ENCODE measurements around the gene ASIC3.

ASIC3 gene

GRCh38 chr7:151085329-151085690 is 37.0 kb downstream of the ASIC3 start:
- in situ Hi-C loops (cut with MboI; ENCODE audit: low sequenced_read_pairs): no loop called here

DNA sequence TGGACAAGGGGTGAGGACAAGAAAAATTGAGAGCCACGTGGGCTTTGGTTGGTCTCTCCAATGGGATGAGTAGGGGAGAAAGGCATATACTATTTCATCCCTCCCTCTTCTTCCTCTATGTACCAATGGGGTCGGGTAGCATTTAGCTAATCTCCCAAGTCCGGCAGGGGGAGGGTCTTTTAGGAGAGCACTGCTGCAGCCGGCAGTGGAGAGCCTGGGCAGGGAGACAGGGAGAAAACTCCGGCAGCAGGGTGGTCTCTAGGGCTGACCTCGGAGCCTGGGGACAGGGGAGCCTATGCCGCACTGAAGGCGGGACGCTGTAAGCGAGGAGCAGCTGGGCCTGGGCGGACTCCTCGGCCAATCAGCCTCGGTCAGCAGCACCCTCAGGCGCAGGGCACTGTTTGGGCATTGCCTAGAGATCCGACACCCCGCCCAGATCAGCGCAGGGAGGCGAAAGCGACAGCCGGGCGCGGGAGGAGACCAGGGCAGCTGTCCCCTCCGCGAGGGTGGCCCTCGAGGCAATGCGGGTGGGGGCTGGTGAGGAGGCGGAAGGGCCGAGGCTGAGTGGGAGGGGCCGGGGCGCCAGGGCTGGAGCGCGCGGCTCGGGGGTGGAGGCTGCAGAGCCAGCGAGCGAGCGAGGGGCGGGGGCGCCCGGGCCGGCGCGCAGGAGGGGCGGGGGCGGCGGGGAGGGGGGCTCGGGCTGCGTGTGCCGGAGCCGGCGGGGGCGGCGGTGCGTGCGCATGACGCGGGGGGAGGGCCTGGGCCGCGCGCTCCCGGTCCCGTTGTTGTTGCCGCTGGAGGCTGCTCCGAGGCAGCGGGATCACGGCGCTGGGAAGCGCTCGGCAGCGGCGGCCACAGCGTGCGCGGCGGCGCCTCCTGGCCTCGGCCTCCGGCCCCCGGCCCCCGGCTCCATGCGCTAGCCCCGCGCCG is 37.6 kb downstream of the ASIC3 start, which contains the start of gene AGAP3:
Gene AGAP3 (plus strand): TSS at position 785 of the 930 bp plus-strand sequence. CDS start 267 bp downstream, outside the sequence.
- in situ Hi-C loops (cut with MboI; ENCODE audit: low sequenced_read_pairs): no loop called here

- in situ Hi-C loops (cut with MboI; ENCODE audit: low sequenced_read_pairs): no loop called here
These were observed 38.5 kb downstream of the ASIC3 start for GRCh38 chr7:151086802-151087244.

DNA sequence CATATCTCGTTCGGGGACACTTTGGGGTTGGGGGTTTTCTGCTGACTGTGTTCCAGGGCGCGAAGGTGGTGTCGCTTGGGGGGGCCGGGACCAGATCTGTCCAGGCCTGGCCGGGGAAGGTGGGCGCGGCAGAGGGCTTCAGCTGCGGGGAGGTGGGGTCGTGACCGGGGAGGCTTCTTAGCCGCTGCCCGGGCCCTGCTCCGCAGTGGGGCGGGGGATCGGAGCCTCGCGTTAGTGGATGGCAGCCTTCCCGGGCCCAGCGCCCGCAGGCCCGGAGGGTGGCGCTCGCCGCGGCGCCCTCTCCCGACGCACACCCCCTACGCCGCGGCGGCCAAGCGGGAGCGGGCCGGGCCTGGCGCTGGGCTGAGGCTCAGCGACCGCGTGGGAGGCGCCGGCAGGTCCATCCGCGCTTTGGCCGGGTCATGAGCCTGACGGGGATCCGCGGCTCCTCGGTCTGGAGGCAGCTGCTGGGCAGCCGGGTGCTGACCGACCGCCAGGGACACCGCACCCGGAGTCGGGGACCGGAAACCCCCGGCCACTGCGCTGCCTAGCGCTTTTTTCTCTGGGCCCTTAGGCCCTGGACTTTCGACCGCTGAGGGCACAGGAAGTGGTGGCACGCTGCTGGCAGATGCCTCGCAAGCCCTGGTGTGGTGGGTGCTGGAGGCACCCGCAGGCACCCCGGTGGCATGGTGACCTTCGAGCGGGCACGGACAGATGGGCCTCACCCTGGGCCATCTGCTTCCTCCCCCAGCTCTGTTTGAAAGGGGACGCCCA is 39.1 kb downstream of the ASIC3 start:
- in situ Hi-C loops (cut with MboI; ENCODE audit: low sequenced_read_pairs): no loop called here

GRCh38 chr7:151088019-151088855 is 39.9 kb downstream of the ASIC3 start:
- in situ Hi-C loops (cut with MboI; ENCODE audit: low sequenced_read_pairs): no loop called here

DNA sequence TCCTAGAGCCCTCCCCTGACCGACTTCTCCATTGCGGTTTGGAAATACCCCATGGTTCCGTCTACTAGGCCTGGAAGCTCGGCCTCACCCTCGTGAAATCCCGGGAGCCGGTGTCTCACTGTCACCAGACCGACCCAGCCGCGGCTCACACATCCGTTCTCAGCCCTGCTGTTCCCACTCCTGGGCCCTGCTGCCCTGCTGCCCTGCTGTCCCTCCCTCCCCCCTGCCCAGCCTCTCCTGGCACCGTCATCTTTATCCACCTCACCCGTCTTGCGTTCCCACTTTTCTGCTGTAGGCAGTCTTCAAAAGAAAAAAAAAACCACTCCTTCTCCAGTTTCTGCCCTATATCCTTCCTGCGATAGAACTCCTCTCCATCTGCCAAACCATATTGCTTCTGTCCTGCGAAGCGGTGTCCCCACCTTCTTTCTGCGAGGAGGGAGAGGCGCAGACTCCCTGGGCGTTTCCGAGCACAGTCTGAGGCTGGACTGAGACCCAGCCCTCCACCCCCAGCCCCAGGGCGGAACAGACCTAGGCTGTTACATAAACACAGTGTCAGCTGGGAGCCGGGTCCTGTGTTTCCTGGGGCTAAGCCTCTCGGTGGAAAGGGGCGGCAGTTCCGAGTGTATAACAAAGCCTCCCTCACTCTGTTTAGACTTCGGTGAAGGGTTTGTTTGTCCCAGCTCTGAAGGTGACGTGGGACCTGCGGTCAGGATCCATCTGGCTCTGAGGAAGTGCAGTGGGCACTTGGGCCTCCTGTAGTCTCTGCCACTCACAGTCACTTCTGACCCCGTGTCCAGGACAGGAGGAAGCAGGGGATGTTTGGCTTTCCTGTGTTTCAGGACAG is 40.7 kb downstream of the ASIC3 start:
- in situ Hi-C loops (cut with MboI; ENCODE audit: low sequenced_read_pairs): no loop called here

- in situ Hi-C loops (cut with MboI; ENCODE audit: low sequenced_read_pairs): no loop called here
These were observed 41.8 kb downstream of the ASIC3 start for GRCh38 chr7:151089893-151090730.

DNA sequence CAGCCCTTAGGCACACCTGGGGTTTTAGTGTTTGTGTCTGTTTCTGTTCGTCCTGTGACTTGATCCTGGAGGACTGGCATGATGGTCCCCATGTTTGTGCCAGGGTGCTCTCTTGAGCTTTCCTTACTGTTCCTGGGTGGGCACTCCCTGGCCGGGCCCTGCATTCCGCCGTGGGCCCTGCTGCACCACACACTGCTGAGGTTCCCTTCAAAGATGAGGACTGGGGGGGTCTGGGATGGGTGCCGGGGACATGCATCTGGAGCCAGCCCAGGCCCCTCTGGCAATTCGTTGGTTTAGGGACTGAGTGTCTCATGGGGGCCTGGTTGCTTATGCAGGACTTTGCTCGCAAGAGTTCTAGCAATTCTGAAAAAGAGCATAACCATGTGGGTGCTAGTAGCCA is 42.7 kb downstream of the ASIC3 start:
- in situ Hi-C loops (cut with MboI; ENCODE audit: low sequenced_read_pairs): no loop called here

DNA sequence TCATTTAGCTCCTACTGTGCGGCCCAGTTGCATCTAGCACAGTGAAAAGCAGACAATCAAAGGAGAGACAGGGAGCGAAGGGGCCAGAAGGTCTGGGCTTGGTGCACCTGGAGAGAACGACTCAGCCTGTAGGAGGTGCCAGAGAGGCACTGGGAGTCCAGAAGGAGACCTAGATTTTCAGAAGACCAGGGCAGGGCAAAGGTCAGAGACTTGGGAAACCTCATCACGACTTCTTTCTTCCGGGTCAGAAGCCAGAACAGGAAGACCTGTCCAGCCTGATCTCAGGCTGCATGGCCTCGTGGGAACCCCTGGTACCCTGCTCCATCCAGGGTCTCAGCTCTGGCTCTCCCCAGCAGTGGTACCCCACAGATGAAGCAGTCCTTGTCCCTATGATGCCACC is 43.1 kb downstream of the ASIC3 start:
- in situ Hi-C loops (cut with MboI; ENCODE audit: low sequenced_read_pairs): no loop called here

GRCh38 chr7:151091988-151092387 is 43.7 kb downstream of the ASIC3 start:
- in situ Hi-C loops (cut with MboI; ENCODE audit: low sequenced_read_pairs): no loop called here

DNA sequence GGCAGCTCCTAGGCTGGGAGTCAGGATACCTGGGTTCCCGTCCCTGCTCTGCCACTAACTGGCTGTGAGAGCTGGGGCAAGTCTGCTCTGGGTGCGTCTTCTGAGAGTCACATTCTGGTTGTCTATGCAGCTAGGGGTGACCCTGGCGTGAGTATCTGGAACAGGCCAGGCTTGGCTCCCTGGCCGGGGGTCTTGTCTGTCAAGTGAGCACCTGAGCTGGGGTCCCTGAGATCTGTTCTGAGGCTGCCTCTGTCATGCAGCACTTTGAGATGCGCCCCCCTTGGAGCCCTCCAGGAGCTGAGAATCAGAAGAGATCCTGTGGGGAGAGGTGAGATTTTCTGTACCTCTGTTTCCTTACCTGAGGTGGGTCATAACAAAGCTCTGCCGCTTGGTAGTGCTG is 45.4 kb downstream of the ASIC3 start:
- in situ Hi-C loops (cut with MboI; ENCODE audit: low sequenced_read_pairs): no loop called here

- in situ Hi-C loops (cut with MboI; ENCODE audit: low sequenced_read_pairs): no loop called here
These were observed 46.3 kb downstream of the ASIC3 start for GRCh38 chr7:151094675-151095074.

DNA sequence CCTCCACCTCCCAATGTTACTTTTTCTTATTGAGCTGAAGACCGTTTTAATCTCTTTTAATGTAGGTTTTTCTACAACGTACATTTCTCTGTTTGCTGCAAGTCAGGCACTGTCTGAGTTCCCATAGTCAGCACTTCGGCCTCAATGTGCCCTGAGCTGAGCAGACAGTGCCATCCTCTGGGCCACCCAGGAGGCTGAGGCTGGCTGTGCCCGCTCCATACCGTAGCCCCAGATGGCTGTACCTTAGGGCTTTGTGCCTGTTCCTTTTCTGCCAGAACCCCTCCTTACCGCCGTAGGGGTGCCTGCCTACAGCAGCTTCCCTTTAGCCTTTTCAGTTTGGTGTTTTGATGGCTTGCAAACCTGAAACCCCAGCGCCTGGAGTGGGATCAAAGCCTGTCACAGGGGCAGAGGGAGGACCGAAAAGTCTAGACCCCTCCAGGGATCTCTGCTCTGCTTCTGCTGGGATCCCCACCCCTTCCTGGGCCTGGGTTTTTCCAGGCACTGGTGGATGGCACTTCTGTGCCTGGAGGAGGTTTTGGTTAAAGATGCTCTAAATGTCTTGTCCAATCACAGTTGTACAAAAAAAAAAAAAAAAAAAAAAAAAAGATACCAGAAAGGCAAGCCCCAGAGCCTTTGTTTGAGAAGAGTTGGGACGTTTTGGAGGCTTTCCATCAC is 46.9 kb downstream of the ASIC3 start:
- in situ Hi-C loops (cut with MboI; ENCODE audit: low sequenced_read_pairs): no loop called here

GRCh38 chr7:151095828-151096475 is 47.6 kb downstream of the ASIC3 start:
- in situ Hi-C loops (cut with MboI; ENCODE audit: low sequenced_read_pairs): no loop called here

GRCh38 chr7:151099486-151100211 is 51.3 kb downstream of the ASIC3 start:
- in situ Hi-C loops (cut with MboI; ENCODE audit: low sequenced_read_pairs): loop anchor here (25.0 kb wide), 1 partner anchor 312 kb away; no protein-coding TSS in a partner anchor

- in situ Hi-C loops (cut with MboI; ENCODE audit: low sequenced_read_pairs): loop anchor here (25.0 kb wide), 1 partner anchor 314 kb away; no protein-coding TSS in a partner anchor
These were observed 52.6 kb downstream of the ASIC3 start for GRCh38 chr7:151100921-151101320.
